ENCODE measurements around the gene EIF3K. TPM values are rescaled to one million over a fixed set of nuclear protein-coding genes. Genes with fewer than 3 reads are reported as not detected.

The EIF3K gene
- polyA plus RNA-seq, 1 donor (not counting 4 experiments of a cell fraction or from before 2014, with no cell fraction given) = 240 TPM

GRCh38 chr19:38676878-38677646 lies 58.1 kb downstream of the EIF3K start:
- Histone ChIP-seq H3K27me3 (ENCODE audit: control insufficient read depth, extremely low read depth, insufficient read depth, low read length) (no peaks in the 10 kb centered on the region), H4K20me1 (ENCODE audit: control insufficient read depth, extremely low read depth, insufficient read depth, low read length) (no peaks in the 10 kb centered on the region), H3K36me3 (ENCODE audit: control insufficient read depth in 2 of 2, extremely low read depth in 1 of 2, insufficient read depth in 2 of 2, low read length in 2 of 2) (peaks cover 24 to 26% of the 10 kb centered on the region in 2 experiments), H3K9me1 (ENCODE audit: control insufficient read depth, extremely low read depth, insufficient read depth, low read length) (peaks cover 2% of the 10 kb centered on the region), H3K27ac (ENCODE audit: control insufficient read depth, insufficient read depth, low read length) (peak overlapping the region; percentile 96), H3K4me2 (ENCODE audit: control insufficient read depth, extremely low read depth, insufficient read depth, low read depth, low read length) (no peak overlapping the region), H2AFZ (ENCODE audit: control insufficient read depth, low read length) (no peak overlapping the region), H3K4me3 (ENCODE audit: control insufficient read depth in 2 of 3, extremely low read depth in 1 of 3, insufficient read depth in 2 of 3, low read depth in 1 of 3, low read length in 3 of 3) (no peak overlapping the region), H3K4me1 (ENCODE audit: control insufficient read depth, extremely low read depth, insufficient read depth, low read length) (peaks cover 56% of the 10 kb centered on the region), H3K79me2 (ENCODE audit: control insufficient read depth, insufficient read depth, low read length) (peaks cover 90% of the 10 kb centered on the region), H3K9me3 (ENCODE audit: control insufficient read depth, low read depth, low read length) (no peaks in the 10 kb centered on the region), H3K9ac (ENCODE audit: control insufficient read depth, extremely low read depth, insufficient read depth, low read length) (peak overlapping the region; percentile 89)
- dilution Hi-C loops (cut with MboI; ENCODE audit: extremely low pct_ligation_motif_present, low sequenced_read_pairs) = no loop called here
- FAIRE-seq = no peak
- TF ChIP-seq EZH2 (IDR thresholded peaks at IDR 0.05; ENCODE audit: low read length) (no peak), CTCF (optimal IDR thresholded peaks at IDR 0.05 in 1 of 3, IDR thresholded peaks at IDR 0.05 in 1 of 3, conservative IDR thresholded peaks at IDR 0.05 in 1 of 3; ENCODE audit: extremely low read depth in 1 of 3, insufficient read depth in 2 of 3, low read length in 3 of 3) (no peak)
- no peak for DNase-seq (ENCODE audit: low read depth, low spot score)

GRCh38 chr19:38678217-38678890 lies 59.4 kb downstream of the EIF3K start:
- H3K9ac ChIP-seq (ENCODE audit: control insufficient read depth, extremely low read depth, insufficient read depth, low read length) = no peak overlapping the region
- peak overlapping the region; percentile 29 for H3K27ac ChIP-seq (ENCODE audit: control insufficient read depth, insufficient read depth, low read length)
- H3K9me3 ChIP-seq (ENCODE audit: control insufficient read depth, low read depth, low read length) = no peaks in the 10 kb centered on the region
- peaks cover 27 to 34% of the 10 kb centered on the region in 2 experiments for H3K36me3 ChIP-seq (ENCODE audit: control insufficient read depth in 2 of 2, extremely low read depth in 1 of 2, insufficient read depth in 2 of 2, low read length in 2 of 2)
- H3K4me1 ChIP-seq (ENCODE audit: control insufficient read depth, extremely low read depth, insufficient read depth, low read length) = peaks cover 61% of the 10 kb centered on the region
- no peak for TF ChIP-seq EZH2 (IDR thresholded peaks at IDR 0.05; ENCODE audit: low read length)
- TF ChIP-seq CTCF (optimal IDR thresholded peaks at IDR 0.05 in 1 of 3, IDR thresholded peaks at IDR 0.05 in 1 of 3, conservative IDR thresholded peaks at IDR 0.05 in 1 of 3; ENCODE audit: extremely low read depth in 1 of 3, insufficient read depth in 2 of 3, low read length in 3 of 3) = no peak
- no peaks in the 10 kb centered on the region for H4K20me1 ChIP-seq (ENCODE audit: control insufficient read depth, extremely low read depth, insufficient read depth, low read length)
- H3K27me3 ChIP-seq (ENCODE audit: control insufficient read depth, extremely low read depth, insufficient read depth, low read length) = no peaks in the 10 kb centered on the region
- H3K4me2 ChIP-seq (ENCODE audit: control insufficient read depth, extremely low read depth, insufficient read depth, low read depth, low read length) = no peak overlapping the region
- DNase-seq (ENCODE audit: low read depth, low spot score) (no peak), FAIRE-seq (no peak)
- peaks cover 89% of the 10 kb centered on the region for H3K79me2 ChIP-seq (ENCODE audit: control insufficient read depth, insufficient read depth, low read length)
- no peak overlapping the region for H3K4me3 ChIP-seq (ENCODE audit: control insufficient read depth in 2 of 3, extremely low read depth in 1 of 3, insufficient read depth in 2 of 3, low read depth in 1 of 3, low read length in 3 of 3)
- no peak overlapping the region for H2AFZ ChIP-seq (ENCODE audit: control insufficient read depth, low read length)
- peaks cover 2% of the 10 kb centered on the region for H3K9me1 ChIP-seq (ENCODE audit: control insufficient read depth, extremely low read depth, insufficient read depth, low read length)
- dilution Hi-C loops (cut with MboI; ENCODE audit: extremely low pct_ligation_motif_present, low sequenced_read_pairs) = no loop called here
